ENCODE data around the gene FAM234B. TPM values are rescaled to one million over a fixed set of nuclear protein-coding genes. Genes with fewer than 3 reads are reported as not detected.

The FAM234B gene
- total RNA-seq, 1 donor from 2014 or later = 9.6 TPM

DNA sequence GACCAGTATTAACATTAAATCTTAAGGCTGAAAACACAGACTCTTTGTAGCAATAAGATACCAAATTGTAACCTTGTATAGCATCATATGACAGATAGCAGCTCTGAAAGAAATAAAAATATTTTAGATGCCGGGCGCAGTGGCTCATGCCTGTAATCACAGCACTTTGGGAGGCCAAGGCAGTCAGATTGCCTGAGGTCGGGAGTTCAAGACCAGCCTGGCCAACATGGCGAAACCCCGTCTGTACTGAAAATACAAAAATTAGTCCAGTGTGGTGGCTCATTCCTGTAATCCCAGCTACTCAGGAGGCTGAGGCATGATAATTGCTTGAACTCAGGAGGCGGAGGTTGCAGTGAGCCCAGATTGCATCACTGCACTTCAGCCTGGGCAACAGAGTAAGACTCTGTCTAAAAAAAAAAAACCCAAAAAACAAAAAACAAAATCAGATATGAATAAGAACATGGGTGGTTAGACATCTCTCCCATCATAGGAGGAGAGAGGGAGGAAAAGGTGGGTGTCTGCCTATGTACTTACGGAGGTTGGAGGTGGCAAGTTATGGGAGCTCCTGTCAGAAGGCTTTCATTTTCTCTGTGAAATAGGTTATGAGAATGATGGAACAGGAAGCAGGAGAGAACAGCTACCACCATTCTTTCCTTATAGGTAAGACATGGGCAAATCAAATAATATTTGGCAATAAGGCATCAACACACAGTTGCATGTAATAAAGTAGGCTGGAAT is 36.5 kb upstream of the FAM234B start:
- no peak overlapping the region for H3K27ac ChIP-seq
- no peak overlapping the region for H3K4me3 ChIP-seq
- no peak for ATAC-seq
- H3K36me3 ChIP-seq = no peaks in the 10 kb centered on the region
- intact Hi-C loops (cut with DNase I) = no loop called here
- no peaks in the 10 kb centered on the region for H3K4me1 ChIP-seq
- no peaks in the 10 kb centered on the region for H3K27me3 ChIP-seq
- TF ChIP-seq, protein P1, sequence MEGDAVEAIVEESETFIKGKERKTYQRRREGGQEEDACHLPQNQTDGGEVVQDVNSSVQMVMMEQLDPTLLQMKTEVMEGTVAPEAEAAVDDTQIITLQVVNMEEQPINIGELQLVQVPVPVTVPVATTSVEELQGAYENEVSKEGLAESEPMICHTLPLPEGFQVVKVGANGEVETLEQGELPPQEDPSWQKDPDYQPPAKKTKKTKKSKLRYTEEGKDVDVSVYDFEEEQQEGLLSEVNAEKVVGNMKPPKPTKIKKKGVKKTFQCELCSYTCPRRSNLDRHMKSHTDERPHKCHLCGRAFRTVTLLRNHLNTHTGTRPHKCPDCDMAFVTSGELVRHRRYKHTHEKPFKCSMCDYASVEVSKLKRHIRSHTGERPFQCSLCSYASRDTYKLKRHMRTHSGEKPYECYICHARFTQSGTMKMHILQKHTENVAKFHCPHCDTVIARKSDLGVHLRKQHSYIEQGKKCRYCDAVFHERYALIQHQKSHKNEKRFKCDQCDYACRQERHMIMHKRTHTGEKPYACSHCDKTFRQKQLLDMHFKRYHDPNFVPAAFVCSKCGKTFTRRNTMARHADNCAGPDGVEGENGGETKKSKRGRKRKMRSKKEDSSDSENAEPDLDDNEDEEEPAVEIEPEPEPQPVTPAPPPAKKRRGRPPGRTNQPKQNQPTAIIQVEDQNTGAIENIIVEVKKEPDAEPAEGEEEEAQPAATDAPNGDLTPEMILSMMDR (IDR thresholded peaks at IDR 0.05) = no peak
- no peaks in the 10 kb centered on the region for H3K9me3 ChIP-seq
- DNase-seq = no peak

DNA sequence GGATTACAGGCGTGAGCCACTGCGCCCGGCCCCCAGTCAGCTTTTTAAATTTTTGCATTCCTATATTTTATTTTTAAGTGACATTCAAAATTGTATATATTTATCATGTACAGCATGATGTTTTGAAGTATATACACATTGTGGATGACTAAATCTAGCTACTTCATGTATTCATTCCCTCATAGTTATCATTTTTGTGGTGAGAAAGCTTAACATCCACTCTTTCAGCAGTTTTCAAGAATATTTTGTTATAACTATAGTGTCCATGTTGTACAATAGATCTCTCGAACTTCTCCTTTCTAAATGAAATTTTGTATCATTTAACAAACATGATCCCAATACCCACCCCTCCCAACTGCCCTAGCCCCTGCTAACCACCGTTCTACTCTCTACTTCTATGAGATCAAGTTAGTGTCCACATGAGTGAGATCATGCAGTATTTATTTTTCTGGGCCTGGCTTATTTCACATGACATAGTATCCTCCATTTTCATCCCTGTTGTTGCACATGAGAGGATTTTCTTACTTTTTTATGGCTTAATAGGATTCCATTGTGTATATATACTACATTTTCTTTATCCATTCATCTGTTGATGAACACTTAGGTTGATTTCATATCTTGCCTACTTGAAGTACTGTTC is 35.3 kb upstream of the FAM234B start:
- Histone ChIP-seq H3K27ac (no peak overlapping the region), H3K27me3 (no peaks in the 10 kb centered on the region), H3K9me3 (no peaks in the 10 kb centered on the region), H3K36me3 (no peaks in the 10 kb centered on the region), H3K4me3 (no peak overlapping the region), H3K4me1 (no peaks in the 10 kb centered on the region)
- no peak for ATAC-seq
- TF ChIP-seq, protein P1 (IDR thresholded peaks at IDR 0.05) = no peak
- DNase-seq = no peak
- intact Hi-C loops (cut with DNase I) = no loop called here

DNA sequence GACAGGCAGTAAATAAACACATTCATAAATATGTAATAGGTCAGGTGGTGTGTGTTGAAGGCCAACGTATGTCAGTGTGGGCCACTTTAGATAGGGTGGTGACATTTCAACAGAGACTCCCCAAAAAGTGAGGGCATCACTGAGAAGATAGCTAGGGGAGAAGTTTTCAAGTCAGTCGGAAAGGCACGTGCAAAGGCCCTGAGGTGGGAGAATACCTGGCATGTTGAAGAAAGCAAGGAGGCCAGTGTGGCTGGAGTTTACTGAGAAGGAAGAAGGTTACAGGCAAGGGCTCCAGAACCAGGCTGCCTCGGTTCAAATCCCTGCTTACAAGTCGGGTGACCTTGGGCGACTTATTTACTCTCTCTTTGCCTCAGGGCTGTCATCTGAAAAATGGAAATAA is 33.1 kb upstream of the FAM234B start:
- Histone ChIP-seq H3K4me1 (no peaks in the 10 kb centered on the region), H3K27ac (no peak overlapping the region), H3K4me3 (no peak overlapping the region), H3K9me3 (no peaks in the 10 kb centered on the region), H3K27me3 (no peaks in the 10 kb centered on the region), H3K36me3 (no peaks in the 10 kb centered on the region)
- DNase-seq (no peak), ATAC-seq (no peak)
- TF ChIP-seq, protein P1 (IDR thresholded peaks at IDR 0.05) = no peak
- intact Hi-C loops (cut with DNase I) = no loop called here

DNA sequence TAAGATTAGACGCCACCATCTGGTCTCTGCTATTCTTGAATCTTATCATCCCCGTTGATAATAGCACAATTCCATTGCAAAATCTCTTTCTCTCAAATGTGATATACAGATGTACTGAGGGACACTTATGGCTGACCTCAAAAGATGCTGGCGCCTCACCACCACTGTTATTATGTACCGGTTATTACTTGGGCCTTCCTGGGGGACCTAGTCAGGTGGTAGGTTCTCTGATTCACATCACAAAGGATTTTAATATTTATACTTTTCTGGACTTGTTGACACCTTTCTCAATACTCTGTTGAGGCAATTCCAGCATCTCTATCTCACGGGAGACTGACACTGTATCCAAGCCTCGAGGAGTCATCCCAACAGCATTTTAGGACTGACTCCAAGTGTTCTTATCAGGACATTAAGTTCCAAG is 21.3 kb upstream of the FAM234B start:
- intact Hi-C loops (cut with DNase I) = no loop called here
- ATAC-seq (no peak), DNase-seq (no peak)
- TF ChIP-seq, protein P1 (IDR thresholded peaks at IDR 0.05) = no peak
- H3K9me3 ChIP-seq = no peaks in the 10 kb centered on the region
- H3K4me1 ChIP-seq = no peaks in the 10 kb centered on the region
- H3K4me3 ChIP-seq = no peak overlapping the region
- no peaks in the 10 kb centered on the region for H3K27me3 ChIP-seq
- no peaks in the 10 kb centered on the region for H3K36me3 ChIP-seq
- no peak overlapping the region for H3K27ac ChIP-seq

DNA sequence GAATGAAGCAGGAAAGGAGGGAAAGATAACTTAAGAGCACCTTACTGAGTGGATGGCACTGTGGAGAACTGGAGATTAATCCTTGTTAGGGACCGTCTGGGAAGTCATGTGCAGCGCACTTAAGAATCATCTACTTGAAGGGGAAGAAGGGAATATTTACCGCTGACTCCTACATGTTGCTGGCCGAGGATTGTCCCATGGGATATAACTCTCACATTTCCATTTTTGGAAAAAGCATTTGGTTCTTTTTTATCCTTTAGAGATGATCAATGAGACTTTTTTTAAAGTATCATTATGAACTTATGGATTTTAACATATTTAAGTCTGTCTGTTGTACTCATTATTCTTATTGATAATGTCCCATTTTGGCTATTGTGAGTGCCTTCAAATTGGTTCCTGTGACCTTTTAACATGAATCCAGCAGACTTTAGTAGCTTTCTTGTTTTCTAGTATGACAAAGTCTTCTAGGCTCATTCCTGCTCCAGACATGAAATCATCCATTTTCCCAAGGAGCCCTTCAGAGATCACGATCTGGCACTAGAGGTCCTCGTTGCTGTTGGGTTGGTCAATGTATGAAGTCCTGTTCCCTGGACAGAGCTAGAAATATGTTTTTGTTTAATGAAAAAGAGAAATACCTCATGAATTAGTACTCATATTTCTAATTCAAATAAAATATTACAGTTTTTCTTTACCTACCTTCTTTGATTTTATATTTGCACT is 20.2 kb upstream of the FAM234B start:
- intact Hi-C loops (cut with DNase I) = no loop called here
- ATAC-seq = no peak
- TF ChIP-seq, protein P1 (IDR thresholded peaks at IDR 0.05) = no peak
- H3K36me3 ChIP-seq = no peaks in the 10 kb centered on the region
- no peaks in the 10 kb centered on the region for H3K27me3 ChIP-seq
- no peak for DNase-seq
- no peaks in the 10 kb centered on the region for H3K4me1 ChIP-seq
- H3K9me3 ChIP-seq = no peaks in the 10 kb centered on the region
- H3K27ac ChIP-seq = no peak overlapping the region
- H3K4me3 ChIP-seq = no peak overlapping the region
